ENCODE data around the gene RSU1.

- TF ChIP-seq CTCF (IDR thresholded peaks at IDR 0.05) (peak in 2 of 5 experiments; percentile 17), POLR2A (IDR thresholded peaks at IDR 0.05) (no peak), EP300 (IDR thresholded peaks at IDR 0.05) (no peak)
Observed at GRCh38 chr10:16853201-16853600, 36.0 kb upstream of the RSU1 start.

Measured in tibial nerve (tissue), 4 donors.